EL (cell line): ENCODE results near the gene NFATC2.
"Not testable (repeated sequence)": the region's sequence is repeated elsewhere in the genome, so short reads cannot be mapped to it uniquely, and the experiment has no call there.

Experiments
- DNase-seq: peaks from one replicate; pipeline ENCODE4 v3.0.0-alpha.2; 2016

Gene NFATC2

GRCh38 chr20:51567622-51568021 lies 25.1 kb upstream of the NFATC2 start:
- no peak for DNase-seq

GRCh38 chr20:51566594-51566993 lies 24.1 kb upstream of the NFATC2 start:
- DNase-seq: no peak

- DNase-seq: peak; percentile 55
These were observed 23.0 kb upstream of the NFATC2 start for GRCh38 chr20:51565298-51566144.

GRCh38 chr20:51563486-51564332 lies 21.2 kb upstream of the NFATC2 start:
- DNase-seq: peak; percentile 81

DNA sequence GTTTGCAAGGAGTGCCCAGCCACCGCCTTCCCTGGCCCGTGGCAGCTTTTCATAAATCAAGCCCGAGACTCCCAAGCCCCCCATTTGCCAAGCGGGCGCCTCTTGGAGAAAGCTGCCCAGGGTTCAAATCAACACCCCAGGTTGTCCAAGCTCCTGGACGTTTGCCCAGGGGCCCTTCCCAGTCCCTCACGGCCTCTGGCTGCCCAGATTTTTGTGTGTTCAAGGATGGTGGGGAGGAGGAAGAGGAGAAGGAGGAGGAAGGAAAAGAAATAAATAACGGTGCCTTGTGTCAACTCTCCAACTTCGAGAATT lies 20.6 kb upstream of the NFATC2 start:
- no peak for DNase-seq

DNA sequence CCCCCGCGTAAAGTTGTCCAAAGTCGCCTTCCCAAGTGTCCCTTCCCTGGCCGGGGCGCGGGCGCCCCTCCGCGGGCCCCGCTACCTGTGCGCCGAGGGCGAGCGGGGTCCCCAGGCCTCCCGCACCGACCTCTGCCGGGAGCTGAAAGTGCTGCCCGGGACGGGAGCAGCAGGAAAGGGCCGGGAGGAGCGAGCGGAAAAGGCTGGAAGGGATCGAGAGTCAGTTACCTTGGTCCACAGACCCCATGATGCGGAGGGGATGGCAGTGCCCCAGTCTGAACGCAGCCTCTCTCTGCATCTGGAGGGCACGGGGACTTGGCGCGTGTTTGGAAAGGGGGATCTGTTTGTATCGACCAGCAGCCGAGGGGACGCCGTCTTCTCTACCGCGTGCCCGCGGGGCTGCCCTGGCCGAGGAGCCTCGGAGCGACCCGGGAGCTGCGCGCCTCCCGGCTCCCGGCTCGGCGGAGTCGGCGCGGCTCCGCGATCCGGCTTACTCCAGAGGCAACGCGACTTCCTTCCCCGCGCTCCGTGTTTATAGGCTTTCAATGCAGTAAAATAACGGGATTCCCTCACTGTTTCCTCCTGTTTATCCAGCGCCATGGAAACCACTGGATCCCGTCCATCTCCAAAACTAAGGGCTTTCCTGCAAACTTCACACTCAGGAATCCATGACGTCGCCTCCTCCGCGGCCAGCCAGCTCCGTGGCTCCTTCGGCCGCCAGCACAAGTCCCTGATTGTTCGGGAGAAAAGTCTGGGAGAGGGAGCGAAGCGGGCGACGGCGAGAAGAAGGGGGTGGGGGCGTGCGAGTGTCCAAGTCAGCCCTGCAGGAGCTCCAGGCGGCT lies 20.0 kb upstream of the NFATC2 start:
- DNase-seq: peak; percentile 95

DNA sequence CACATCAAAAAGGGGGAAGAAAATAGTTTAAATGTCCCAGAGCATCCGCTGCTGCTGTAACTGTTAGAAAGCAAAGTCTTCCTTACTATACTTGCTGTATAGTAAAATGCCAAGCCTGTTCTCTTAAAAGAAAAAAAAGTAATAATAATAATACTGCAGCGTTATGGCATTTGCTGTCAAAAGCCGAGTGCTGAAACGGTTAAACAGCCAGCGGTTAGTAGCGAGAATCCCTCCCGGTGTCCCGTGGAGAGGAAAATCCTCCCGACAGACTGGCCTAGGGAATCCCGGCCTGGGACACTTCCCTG lies 19.5 kb upstream of the NFATC2 start:
- no peak for DNase-seq

DNA sequence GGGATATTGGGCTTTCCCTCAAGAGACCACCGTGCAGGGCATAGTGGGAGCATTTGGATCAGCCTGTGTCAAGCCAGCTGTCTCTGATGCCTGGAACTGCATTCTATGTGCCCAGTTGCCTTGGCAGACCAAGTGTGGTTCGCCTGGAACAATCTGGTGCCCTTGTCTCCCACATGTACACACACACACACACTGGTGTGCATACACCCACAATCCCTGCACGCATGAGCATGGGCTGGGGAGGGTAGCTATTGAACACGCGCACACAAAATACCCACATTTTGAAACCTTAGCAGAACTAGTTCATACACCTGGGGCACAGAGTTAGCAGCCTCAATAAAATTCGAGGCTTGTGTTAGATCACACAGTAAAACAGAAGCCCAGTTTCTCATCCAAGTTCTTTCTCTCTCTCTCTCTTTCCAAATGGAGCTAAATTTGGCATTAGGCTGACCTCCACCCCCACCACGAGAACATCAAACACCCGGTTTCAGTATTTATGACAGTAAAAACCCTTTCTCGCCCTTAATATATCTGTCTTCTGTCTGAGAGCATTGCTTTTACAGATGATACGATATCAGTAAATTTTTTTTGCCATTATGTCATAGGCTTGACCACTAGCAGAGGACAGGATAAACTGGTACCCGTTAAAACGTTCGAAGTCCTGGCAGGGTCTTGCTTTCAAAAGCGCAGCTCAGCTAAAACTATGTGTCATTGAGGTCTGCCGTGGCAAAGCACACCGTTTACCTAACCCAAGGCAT lies 18.2 kb upstream of the NFATC2 start:
- peak; percentile 44 for DNase-seq

DNA sequence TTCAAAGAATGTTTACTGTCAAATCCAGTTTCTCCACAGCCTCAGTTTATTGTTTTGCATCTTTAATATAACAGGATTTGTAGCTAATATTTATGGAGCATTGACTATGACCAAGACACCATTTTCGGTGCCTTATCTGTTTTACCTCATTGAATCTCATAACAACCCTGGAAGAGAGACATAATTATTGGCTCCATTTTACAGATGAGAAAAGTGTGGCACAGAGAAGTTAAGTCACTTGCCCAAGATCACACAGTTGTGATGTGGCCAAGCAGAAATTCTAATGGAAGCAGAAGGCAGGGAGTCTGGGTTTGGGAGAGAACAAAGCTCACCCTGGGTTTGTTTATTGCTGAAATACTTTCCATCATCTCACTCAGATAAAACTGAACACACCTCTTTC lies 17.5 kb upstream of the NFATC2 start:
- DNase-seq: no peak

DNA sequence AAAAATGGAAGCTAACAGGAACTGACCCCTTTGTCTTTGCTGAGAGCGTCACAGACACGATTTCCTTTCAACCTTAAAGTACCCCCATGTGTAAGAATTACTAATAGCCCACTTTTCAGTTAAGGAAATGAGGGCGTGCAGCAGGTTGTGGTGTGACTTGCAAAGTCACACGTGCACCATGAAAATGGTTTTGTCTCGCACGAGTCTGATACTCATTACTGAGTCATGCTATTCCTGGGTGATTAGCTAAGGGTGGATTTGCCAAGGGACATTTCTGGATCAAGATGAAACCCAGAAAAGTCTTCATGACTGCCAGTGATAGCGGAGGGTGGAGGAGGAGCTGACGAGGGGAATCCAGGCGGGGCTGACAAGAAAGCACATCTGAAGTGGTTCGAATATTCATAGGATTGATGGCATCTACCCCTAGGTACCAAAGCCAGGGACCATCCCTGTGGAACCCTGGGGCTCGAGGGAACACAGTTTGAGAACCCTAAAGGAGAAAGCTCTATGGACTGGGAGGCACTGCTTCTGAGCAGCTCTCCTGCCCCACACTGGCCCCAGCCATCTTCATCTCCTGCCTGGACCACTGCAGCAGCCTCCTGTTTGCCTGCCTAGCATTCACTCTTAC lies 12.1 kb upstream of the NFATC2 start:
- DNase-seq: peak; percentile 87

DNA sequence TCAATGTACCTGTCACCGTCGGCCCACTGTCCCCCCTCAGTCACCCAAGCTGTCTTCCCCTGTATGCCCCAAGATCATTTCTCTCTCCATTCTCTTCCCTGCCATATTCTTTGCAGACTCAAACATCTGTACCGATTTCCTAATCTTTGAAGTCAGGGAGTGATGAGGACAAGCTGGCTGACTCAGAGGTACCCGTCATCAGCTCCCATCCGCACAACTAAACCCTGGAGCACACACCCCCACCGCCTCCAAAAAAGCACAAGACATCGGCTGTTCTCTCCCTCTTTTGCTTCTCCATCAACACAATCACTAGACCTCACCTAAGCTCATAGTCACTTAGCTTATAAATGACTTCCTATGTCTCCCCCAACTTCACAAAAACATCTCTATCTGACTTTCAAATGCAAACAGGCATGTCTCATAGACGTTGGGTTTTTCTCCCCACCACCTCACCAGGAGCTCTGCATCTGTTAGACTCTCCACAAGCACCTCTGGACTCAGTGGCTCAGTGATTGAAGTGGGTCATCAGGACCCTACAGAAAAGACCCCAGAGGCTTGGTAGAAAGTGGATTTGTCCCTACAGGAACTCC lies 11.5 kb upstream of the NFATC2 start:
- peak; percentile 81 for DNase-seq

- no peak for DNase-seq
These were observed 8.7 kb upstream of the NFATC2 start for GRCh38 chr20:51551186-51551585.

DNA sequence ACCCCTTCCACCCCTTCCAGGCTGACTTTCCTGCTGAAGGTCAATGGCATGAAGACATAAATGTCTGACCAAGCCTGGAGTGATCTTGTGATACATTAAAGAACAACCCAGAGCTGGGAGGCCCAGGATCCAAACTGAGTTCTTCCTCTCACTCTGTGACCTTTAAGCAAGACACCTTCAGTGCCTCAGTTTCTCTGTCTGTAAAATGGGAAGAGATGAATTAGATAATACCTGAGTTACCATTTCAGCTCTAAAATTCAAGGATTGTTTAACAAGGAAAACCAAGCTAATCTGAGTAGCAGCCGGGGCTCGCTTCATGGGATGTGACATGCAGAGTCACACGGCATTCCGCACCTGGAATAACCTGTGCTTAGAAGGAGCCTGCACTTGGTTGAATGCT lies 7.0 kb upstream of the NFATC2 start:
- DNase-seq: no peak

- no peak for DNase-seq
These were observed 5.4 kb upstream of the NFATC2 start for GRCh38 chr20:51547951-51548350.

DNA sequence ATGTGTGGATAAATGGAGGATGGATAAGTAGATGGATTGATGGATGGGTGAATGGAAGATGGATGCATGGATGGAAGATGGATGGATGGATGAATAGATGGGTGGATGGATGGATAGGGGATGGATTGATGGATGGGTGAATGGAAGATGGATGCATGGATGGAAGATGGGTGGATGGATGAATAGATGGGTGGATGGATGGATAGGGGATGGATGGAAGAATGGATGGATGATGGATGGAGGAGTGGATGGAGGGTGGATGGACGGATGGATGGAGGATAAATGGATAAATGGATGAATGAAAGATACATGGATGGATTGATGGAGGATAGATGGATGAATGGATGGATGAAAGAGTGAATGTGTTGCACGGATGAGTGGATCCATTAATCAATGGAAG lies 3.0 kb upstream of the NFATC2 start:
- DNase-seq: no peak

GRCh38 chr20:51543422-51543788 lies 886 bp upstream of the NFATC2 start:
- DNase-seq: no peak

- DNase-seq: no peak
These were observed 417 bp downstream of the NFATC2 start for GRCh38 chr20:51542033-51542570.

DNA sequence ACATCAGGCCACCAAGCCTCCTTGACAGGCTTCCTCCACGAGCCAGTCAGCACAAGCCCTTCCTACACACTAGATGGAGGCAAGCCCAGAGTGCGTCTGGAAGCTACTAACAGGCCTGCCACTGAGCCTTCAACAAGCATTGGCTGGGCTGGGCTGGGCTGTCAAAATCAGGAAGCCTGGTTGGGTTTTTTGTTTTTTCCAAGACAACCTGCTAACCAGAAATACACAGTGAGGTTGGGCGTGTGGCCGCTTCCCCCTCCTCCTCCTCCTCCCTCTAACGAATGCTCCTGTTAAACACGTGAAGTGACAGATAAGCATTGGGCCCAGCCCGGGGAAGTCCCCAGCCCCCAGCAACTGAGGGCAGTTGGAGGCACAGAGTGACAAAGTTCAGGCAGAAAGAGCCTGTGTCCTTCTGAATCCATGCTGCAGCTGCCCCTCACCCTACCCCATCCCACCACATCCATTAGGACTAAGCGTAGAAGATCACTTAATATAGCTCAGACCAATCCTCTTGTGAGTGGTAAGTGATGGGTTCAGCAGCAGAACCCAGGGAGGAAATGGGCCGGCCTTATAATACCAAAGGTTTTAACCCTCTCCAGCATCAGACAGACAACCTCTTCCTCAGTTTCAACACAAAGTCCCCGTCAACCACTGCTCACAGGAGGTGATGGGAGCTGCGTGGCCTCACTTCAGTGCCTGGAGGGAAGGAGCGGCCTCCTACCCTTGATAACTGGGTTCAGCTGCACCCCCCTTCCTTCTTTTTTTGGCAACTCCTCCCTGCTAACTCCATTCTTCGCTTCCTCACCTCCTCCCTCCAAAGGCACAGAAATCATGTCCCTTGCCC lies 1.1 kb downstream of the NFATC2 start:
- DNase-seq: no peak

DNA sequence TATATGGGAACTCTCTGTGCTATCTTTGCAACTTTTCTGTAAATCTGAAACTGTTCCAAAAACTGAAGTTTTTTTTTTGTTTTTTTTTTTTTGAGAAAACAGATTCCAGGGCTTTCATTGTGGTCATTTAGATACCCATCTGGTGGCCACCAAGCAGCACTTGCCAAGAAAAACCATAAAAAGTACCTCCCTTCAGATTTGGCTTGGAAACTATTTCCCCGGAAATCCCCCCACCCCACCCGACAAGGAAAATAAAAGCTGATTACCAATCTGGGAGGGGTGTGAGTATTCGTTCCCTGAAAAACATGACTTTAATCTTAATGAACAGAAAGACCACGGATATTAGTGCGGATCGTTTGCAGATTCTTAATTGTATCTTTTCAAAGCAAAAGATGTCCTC lies 1.9 kb downstream of the NFATC2 start:
- no peak for DNase-seq

DNA sequence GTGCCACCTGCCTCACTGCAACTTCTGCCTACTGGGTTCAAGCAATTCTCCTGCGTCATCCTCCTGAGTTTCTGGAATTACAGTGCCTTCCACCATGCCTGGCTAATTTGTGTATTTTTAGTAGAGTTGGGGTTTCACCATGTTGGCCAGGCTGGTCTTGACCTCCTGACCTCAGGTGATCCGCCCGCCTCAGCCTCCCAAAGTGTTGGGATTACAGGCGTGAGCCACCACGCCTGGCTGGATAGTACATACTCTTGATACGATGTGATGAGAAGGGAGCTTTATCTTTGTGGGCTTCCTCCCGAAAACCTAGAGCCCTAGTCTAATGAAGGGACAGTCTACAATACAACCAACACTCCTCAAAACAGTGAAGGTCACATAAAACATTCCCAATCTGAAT lies 2.4 kb downstream of the NFATC2 start:
- DNase-seq: not testable (repeated sequence)
